KMS-11 (cell line): ENCODE results near the gene SLAMF8.

ENCODE experiments used
- H2AFZ ChIP-seq: fragments of 200-600 bp; sonication (generic); 2 replicates; pipeline ENCODE4 v1.6.1; 2016; ENCODE audit warnings: antibody characterized with exemption, mixed run types, low read depth
- H3K27ac ChIP-seq: fragments of 200-600 bp; sonication (generic); 2 replicates; pipeline ENCODE4 v1.6.1; 2016; ENCODE audit warnings: mild to moderate bottlenecking, mixed run types
- H3K27me3 ChIP-seq: fragments of 200-600 bp; sonication (generic); 2 replicates; pipeline ENCODE4 v1.6.1; 2017; ENCODE audit warnings: mild to moderate bottlenecking, low read depth, mixed run types, moderate library complexity; ENCODE audit not compliant: insufficient read depth
- H3K36me3 ChIP-seq: fragments of 200-600 bp; sonication (generic); 2 replicates; pipeline ENCODE4 v1.6.1; 2017; ENCODE audit warnings: mild to moderate bottlenecking, mixed run types; ENCODE audit not compliant: insufficient read depth
- H3K4me1 ChIP-seq: fragments of 200-600 bp; sonication (generic); 2 replicates; pipeline ENCODE4 v1.6.1; 2016; ENCODE audit warnings: mild to moderate bottlenecking, low read depth, mixed run types; ENCODE audit not compliant: poor library complexity, severe bottlenecking
- H3K4me2 ChIP-seq: fragments of 200-600 bp; sonication (generic); 2 replicates; pipeline ENCODE4 v1.7.0; 2016; ENCODE audit warnings: mild to moderate bottlenecking, mixed run types
- H3K4me3 ChIP-seq: fragments of 200-600 bp; sonication (generic); IDR thresholded peaks from 2 replicates; pipeline ENCODE4 v1.6.1; 2017; ENCODE audit warnings: low read depth, low read length, mixed read lengths; ENCODE audit not compliant: insufficient read depth
- H3K79me2 ChIP-seq: fragments of 200-600 bp; sonication (generic); 2 replicates; pipeline ENCODE4 v1.6.1; 2016; ENCODE audit warnings: low read depth, mixed run types; ENCODE audit not compliant: insufficient read depth
- H3K9ac ChIP-seq: fragments of 200-600 bp; sonication (generic); 2 replicates; pipeline ENCODE4 v1.6.1; 2016; ENCODE audit warnings: mild to moderate bottlenecking, mixed run types
- H4K20me1 ChIP-seq: fragments of 200-600 bp; sonication (generic); 2 replicates; pipeline ENCODE4 v1.6.1; 2016; ENCODE audit warnings: mild to moderate bottlenecking, mixed run types; ENCODE audit not compliant: insufficient read depth
- CTCF ChIP-seq: fragments of 200-600 bp; sonication (generic); conservative IDR thresholded peaks from 2 replicates; pipeline ENCODE4 v1.6.1; 2017; ENCODE audit warnings: low read depth, mild to moderate bottlenecking, antibody characterized with exemption, low read length, moderate library complexity, mixed read lengths

Gene SLAMF8

GRCh38 chr1:159848326-159848725 is 21.7 kb downstream of the SLAMF8 start:
- H3K27ac ChIP-seq, result no peak overlapping the region

DNA sequence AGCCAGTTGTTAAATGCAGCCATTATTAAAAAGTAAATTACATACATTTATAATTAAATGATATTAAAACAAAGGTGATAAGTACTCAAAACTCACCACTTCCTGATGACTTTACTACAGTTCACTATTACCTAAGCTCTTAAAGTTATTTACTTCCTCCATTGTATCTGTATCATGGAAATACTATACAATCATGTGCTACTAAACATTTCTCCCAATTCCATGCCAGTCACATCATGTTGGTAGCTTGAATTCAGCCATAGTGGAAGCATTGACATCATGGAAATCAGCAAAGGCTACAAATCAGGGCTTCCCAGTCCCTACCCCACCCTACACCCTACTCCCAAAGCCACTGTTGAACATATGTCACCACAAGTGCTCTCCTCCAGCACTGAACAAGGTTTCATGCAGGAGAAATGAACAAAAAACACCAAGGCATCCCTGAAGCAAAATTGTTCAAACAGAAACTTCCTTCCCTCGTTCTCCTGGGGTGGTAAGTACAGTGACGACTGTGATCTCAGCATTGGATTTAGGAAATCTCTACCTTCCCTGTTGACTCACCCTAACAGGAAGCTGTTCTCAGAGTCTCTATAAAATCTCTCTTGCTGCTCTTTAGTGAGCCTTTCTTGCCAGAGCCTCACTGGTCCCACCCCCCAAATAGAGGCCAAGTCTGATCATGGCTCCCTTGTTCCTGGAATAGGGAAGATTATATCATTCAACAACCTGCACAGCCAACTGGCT is 23.1 kb downstream of the SLAMF8 start:
- Histone ChIP-seq H3K79me2 (no peaks in the 10 kb centered on the region), H2AFZ (no peak overlapping the region), H3K27me3 (no peaks in the 10 kb centered on the region), H3K36me3 (no peaks in the 10 kb centered on the region), H3K4me1 (peaks cover 15% of the 10 kb centered on the region), H4K20me1 (no peaks in the 10 kb centered on the region), H3K4me3 (no peak overlapping the region), H3K27ac (no peak overlapping the region), H3K4me2 (no peak overlapping the region), H3K9ac (no peak overlapping the region)
- no peak for TF ChIP-seq CTCF

More at GRCh38 chr1:159848326-159848725, 21.7 kb downstream of the SLAMF8 start:
- no peak overlapping the region for H3K4me3 ChIP-seq
- H3K27me3 ChIP-seq, result no peaks in the 10 kb centered on the region; the same call in 1 of the 2 replicates
- no peak overlapping the region for H2AFZ ChIP-seq
- H3K79me2 ChIP-seq, result no peaks in the 10 kb centered on the region
- no peak overlapping the region for H3K9ac ChIP-seq
- H4K20me1 ChIP-seq, result no peaks in the 10 kb centered on the region
- H3K36me3 ChIP-seq, result no peaks in the 10 kb centered on the region
- no peak for TF ChIP-seq CTCF
- H3K4me1 ChIP-seq, result peaks cover 10% of the 10 kb centered on the region
- H3K4me2 ChIP-seq, result no peak overlapping the region

DNA sequence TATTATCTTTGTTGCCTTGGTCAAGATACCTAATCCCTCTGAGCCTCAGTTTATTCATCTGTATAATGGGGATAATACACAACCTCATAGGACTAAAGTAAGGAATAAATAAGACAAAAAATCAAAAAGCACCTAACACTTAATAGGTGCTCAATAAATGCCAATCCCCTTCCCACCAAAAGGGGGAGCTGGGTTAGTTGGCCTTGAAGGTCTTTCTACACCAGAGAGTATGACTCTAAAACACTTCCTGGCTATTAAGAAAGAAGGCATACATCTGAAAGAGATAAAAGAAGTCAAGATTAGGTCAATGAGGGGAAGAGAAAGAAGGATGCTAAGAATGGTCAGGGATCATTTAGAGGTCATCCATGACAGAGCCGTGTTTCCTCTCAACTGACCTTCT is 24.7 kb downstream of the SLAMF8 start:
- Histone ChIP-seq H3K27me3 (no peaks in the 10 kb centered on the region), H3K4me3 (no peak overlapping the region), H2AFZ (no peak overlapping the region), H3K9ac (no peak overlapping the region), H3K4me1 (peaks cover 20% of the 10 kb centered on the region), H3K79me2 (no peaks in the 10 kb centered on the region), H3K4me2 (no peak overlapping the region), H3K36me3 (no peaks in the 10 kb centered on the region), H3K27ac (no peak overlapping the region), H4K20me1 (no peaks in the 10 kb centered on the region)
- TF ChIP-seq CTCF, result peak; percentile 70

DNA sequence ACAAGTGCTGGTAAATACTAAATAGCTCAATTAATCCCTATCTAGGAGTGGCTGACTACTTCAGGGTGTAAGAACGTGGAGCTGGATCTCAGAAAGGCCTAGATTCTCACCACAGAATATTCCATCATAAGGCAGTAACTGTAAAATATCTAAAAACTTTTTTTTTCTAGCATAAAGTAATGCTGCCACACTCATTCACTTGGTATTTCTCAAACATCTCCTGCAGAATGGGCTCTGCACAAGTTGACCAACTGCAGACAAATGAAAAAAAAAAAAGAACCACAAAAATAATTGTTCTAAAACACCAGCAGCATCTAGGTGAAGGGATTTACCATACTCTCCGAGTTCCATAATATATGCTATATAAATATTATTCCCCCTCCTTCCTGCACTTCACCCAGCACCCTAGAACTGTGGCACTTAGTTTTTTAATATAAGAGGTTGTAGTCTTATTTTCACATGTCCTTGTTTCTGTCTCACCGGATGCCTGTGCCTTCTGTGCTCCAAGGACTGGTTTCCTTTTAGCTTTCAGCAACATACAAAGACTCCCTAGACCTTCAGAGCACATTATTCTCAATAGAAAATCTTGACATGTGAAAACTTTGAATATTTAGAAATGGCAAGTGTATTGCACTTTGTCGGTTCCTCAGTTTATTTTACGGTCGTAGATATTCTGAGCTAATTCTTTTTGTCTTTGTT is 26.9 kb downstream of the SLAMF8 start:
- no peaks in the 10 kb centered on the region for H3K36me3 ChIP-seq
- peak overlapping the region; percentile 72; the same call in 1 of the 2 replicates for H3K4me2 ChIP-seq
- H4K20me1 ChIP-seq, result no peaks in the 10 kb centered on the region
- H3K27me3 ChIP-seq, result no peaks in the 10 kb centered on the region
- peaks cover 20% of the 10 kb centered on the region for H3K4me1 ChIP-seq
- H3K4me3 ChIP-seq, result no peak overlapping the region
- H3K9ac ChIP-seq, result peak overlapping the region; percentile 50; the same call in 1 of the 2 replicates
- peak overlapping the region; percentile 77 for H2AFZ ChIP-seq
- H3K79me2 ChIP-seq, result no peaks in the 10 kb centered on the region
- TF ChIP-seq CTCF, result no peak
- H3K27ac ChIP-seq, result no peak overlapping the region
